ENCODE data around the gene PGAP6. TPM values are rescaled to one million over a fixed set of nuclear protein-coding genes. Genes with fewer than 3 reads are reported as not detected.
"Not testable (repeated sequence)": the region's sequence is repeated elsewhere in the genome, so short reads cannot be mapped to it uniquely, and the experiment has no call there.

PGAP6 gene
- polyA plus RNA-seq, 3 donors: 33.2 to 53.3 (median 47.0) TPM

GRCh38 chr16:341095-341973, 40.4 kb downstream of the PGAP6 start:
- WGBS, 3 donors: 95 to 96% (median 96%) methylated on average over 35 to 46 of the region's 47 CpGs
- not testable (repeated sequence) for H3K27ac ChIP-seq (ENCODE audit: low read depth, low read length)

GRCh38 chr16:340370-341091, 41.2 kb downstream of the PGAP6 start:
- no peak overlapping the region for H3K27ac ChIP-seq (ENCODE audit: low read depth, low read length)
- 86 to 92% (median 89%) methylated on average over 23 of the region's 23 CpGs for WGBS, 3 donors

- no peak overlapping the region for H3K27ac ChIP-seq (ENCODE audit: low read depth, low read length)
- WGBS, 3 donors: 36 to 79% (median 55%) methylated on average over 4 to 5 of the region's 5 CpGs
These were observed 42.1 kb downstream of the PGAP6 start for GRCh38 chr16:339680-340079.

GRCh38 chr16:337975-338575, 43.7 kb downstream of the PGAP6 start:
- no peak overlapping the region for H3K27ac ChIP-seq (ENCODE audit: low read depth, low read length)
- WGBS, 3 donors: 68 to 84% (median 75%) methylated on average over 21 of the region's 21 CpGs

GRCh38 chr16:337437-337836, 44.3 kb downstream of the PGAP6 start:
- WGBS, 3 donors: 71 to 77% (median 77%) methylated on average over 10 of the region's 10 CpGs
- no peak overlapping the region for H3K27ac ChIP-seq (ENCODE audit: low read depth, low read length)

- H3K27ac ChIP-seq (ENCODE audit: low read depth, low read length): no peak overlapping the region
- WGBS, 3 donors: 64 to 94% (median 77%) methylated on average over 11 of the region's 11 CpGs
These were observed 45.5 kb downstream of the PGAP6 start for GRCh38 chr16:336269-336668.

- not testable (repeated sequence) for H3K27ac ChIP-seq (ENCODE audit: low read depth, low read length)
- WGBS, 3 donors: 86 to 91% (median 89%) methylated on average over 11 of the region's 11 CpGs
These were observed 46.7 kb downstream of the PGAP6 start for GRCh38 chr16:334861-335632.

- 98 to 99% (median 98%) methylated on average over 5 of the region's 5 CpGs for WGBS, 3 donors
These were observed 47.5 kb downstream of the PGAP6 start for GRCh38 chr16:334164-334832.

GRCh38 chr16:333406-334094, 48.2 kb downstream of the PGAP6 start:
- no peak overlapping the region for H3K27ac ChIP-seq (ENCODE audit: low read depth, low read length)
- WGBS, 3 donors: 74 to 84% (median 74%) methylated on average over 6 of the region's 6 CpGs

More at GRCh38 chr16:334164-334832, 47.5 kb downstream of the PGAP6 start:
- H3K27ac ChIP-seq (ENCODE audit: low read depth, low read length): not testable (repeated sequence)

GRCh38 chr16:331181-331814, 50.5 kb downstream of the PGAP6 start:
- H3K27ac ChIP-seq (ENCODE audit: low read depth, low read length): not testable (repeated sequence)
- WGBS, 3 donors: 52 to 83% (median 65%) methylated on average over 5 to 6 of the region's 6 CpGs

GRCh38 chr16:330741-331140, 51.0 kb downstream of the PGAP6 start:
- no peak overlapping the region for H3K27ac ChIP-seq (ENCODE audit: low read depth, low read length)
- 74 to 87% (median 81%) methylated on average over 2 of the region's 2 CpGs for WGBS, 3 donors

GRCh38 chr16:325375-326145, 56.2 kb downstream of the PGAP6 start:
- 73 to 91% (median 78%) methylated on average over 28 of the region's 28 CpGs for WGBS, 3 donors
- no peak overlapping the region for H3K27ac ChIP-seq (ENCODE audit: low read depth, low read length)

- WGBS, 3 donors: 38 to 75% (median 44%) methylated on average over 50 to 55 of the region's 55 CpGs
- H3K27ac ChIP-seq (ENCODE audit: low read depth, low read length): no peak overlapping the region
These were observed 57.1 kb downstream of the PGAP6 start for GRCh38 chr16:324451-325334.

GRCh38 chr16:324201-324450, 57.7 kb downstream of the PGAP6 start:
- no peak overlapping the region for H3K27ac ChIP-seq (ENCODE audit: low read depth, low read length)
- WGBS, 3 donors: 84 to 90% (median 88%) methylated on average over 17 of the region's 17 CpGs

GRCh38 chr16:322476-323143, 59.2 kb downstream of the PGAP6 start:
- no peak overlapping the region for H3K27ac ChIP-seq (ENCODE audit: low read depth, low read length)
- WGBS, 3 donors: 88 to 92% (median 88%) methylated on average over 12 to 13 of the region's 13 CpGs
